Naive thymus-derived CD8-positive, alpha-beta T cell (primary cell): ENCODE measurements around the gene TEPSIN. TPM values are rescaled to one million over a fixed set of nuclear protein-coding genes. Genes with fewer than 3 reads are reported as not detected.

ENCODE experiments used
- ATAC-seq, 2 donors: fragments of 150-1000 bp; cut with Tn5 transposase in 1 of 2; sonication (Bioruptor Pico), chemical (Tn5 transposase) in 1 of 2; 1 replicate in 1 of 2; 2 replicates in 1 of 2; pipeline ENCODE4 v1.10.0; 2021; ENCODE audit warnings: mild to moderate bottlenecking in 2 of 2, moderate library complexity in 2 of 2
- POLR2A ChIA-PET: fragments of 350-600 bp; sonication (Branson Sonifier 250); formaldehyde crosslinking; loops from one replicate; lab custom pipeline; 2021; ENCODE audit warnings: antibody characterized with exemption; lab: Charles Lee
- DNase-seq, 10 donors: peaks; one replicate each; pipeline versions ENCODE4 v3.0.0 to v3.0.0-alpha.2; 2020 to 2022
- H3K27ac Mint-ChIP-seq, 10 donors: one replicate each; pipeline ENCODE4 v1.8.0; 2020 to 2022; ENCODE audit warnings: mild to moderate bottlenecking in 10 of 10, mixed read lengths in 10 of 10, moderate library complexity in 4 of 10, inconsistent platforms in 1 of 10
- H3K27me3 Mint-ChIP-seq, 5 donors: one replicate each; pipeline ENCODE4 v1.8.0; 2021 to 2022; ENCODE audit warnings: mixed read lengths in 5 of 5
- H3K36me3 Mint-ChIP-seq, 3 donors: one replicate each; pipeline ENCODE4 v1.8.0; 2020 to 2022; ENCODE audit warnings: mixed read lengths in 3 of 3, mild to moderate bottlenecking in 2 of 3, inconsistent platforms in 1 of 3
- H3K4me1 Mint-ChIP-seq, 4 donors: one replicate each; pipeline ENCODE4 v1.8.0; 2021 to 2022; ENCODE audit warnings: mixed read lengths in 4 of 4
- H3K4me3 Mint-ChIP-seq, 10 donors: one replicate each; pipeline ENCODE4 v1.8.0; 2020 to 2022; ENCODE audit warnings: mild to moderate bottlenecking in 10 of 10, mixed read lengths in 10 of 10, moderate library complexity in 6 of 10, inconsistent platforms in 1 of 10
- H3K9me3 Mint-ChIP-seq, 9 donors: one replicate each; pipeline ENCODE4 v1.8.0; 2020 to 2022; ENCODE audit warnings: mixed read lengths in 9 of 9, mild to moderate bottlenecking in 3 of 9, inconsistent platforms in 1 of 9, moderate library complexity in 1 of 9
- polyA plus RNA-seq, 3 donors: library from polyadenylated mRNA; unstranded; fragments of 300-500 nt; fragmentation: Illumina TruSeq; gene quantifications; one replicate each; pipeline ENCODE4 v1.2.3, GENCODE V29; 2021
- total RNA-seq, 8 experiments: library from RNA in 2 of 8; stranded (reverse) in 2 of 8; gene quantifications; one replicate each; pipeline ENCODE4 v1.2.3 and lab custom pipeline; 2021 to 2026

TEPSIN gene
- total and polyA plus RNA-seq, 5 experiments from 2014 or later = 2.7 to 136 (median 2.8) TPM

GRCh38 chr17:81188491-81188840, 50.4 kb downstream of the TEPSIN start:
- H3K9me3 Mint-ChIP-seq = no peaks in the 10 kb centered on the region
- POLR2A ChIA-PET = no interaction called here

DNA sequence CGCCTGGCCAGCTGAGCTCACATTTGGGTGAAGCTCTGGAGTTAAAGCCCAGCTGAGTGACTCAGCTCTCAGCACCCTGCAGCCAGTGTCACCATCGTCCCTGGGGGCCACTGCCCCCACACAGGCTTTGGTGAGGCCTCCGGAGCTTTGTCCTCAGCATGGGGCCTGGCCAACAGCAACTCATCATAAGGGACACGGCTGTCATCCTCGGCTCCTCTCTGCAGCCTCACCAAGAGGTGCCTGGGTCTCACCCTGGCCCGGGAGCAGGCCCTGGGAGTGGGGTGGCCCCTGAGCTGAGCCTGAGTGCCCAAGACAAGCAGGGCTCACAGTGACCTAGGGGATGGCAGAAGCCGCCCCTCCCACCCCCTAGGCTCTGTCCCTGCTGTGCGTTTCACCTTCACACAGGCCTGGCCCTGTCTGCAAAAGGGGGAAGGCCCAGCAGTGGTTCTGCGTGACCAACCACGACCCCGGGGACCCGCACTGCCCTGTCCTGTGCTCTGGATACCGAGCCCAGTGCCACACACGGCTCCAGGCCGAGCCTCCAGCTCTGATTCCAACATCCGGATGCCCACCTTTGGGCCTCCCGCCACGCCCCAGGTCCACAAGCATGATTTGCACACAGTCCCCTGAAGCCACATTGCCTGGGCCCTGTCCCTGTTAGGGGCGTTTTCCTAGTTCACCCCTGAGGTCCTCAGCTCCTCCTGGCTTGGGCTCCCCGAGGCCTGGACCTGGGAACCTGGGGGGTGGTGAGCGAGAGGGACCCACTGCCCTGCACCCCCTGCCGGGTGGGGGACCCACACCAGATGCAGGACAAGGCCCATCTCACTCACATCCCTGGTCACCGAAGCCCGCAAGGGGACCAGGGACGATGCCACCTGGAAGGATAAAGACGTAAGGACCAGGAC, 51.0 kb downstream of the TEPSIN start:
- POLR2A ChIA-PET = no interaction called here
- DNase-seq (no peak), ATAC-seq (no peak)
- peaks cover 0 to 2% (median 0%) of the 10 kb centered on the region in 4 donors for H3K4me1 Mint-ChIP-seq
- H3K36me3 Mint-ChIP-seq = no peaks in the 10 kb centered on the region
- no peak overlapping the region for H3K27ac Mint-ChIP-seq
- H3K27me3 Mint-ChIP-seq = peaks cover 0 to 2% (median 2%) of the 10 kb centered on the region in 5 donors
- H3K9me3 Mint-ChIP-seq = no peaks in the 10 kb centered on the region
- H3K4me3 Mint-ChIP-seq = no peak overlapping the region

More at GRCh38 chr17:81188491-81188840, 50.4 kb downstream of the TEPSIN start:
- DNase-seq = no peak
- Mint-ChIP-seq H3K27me3 (peaks cover 0 to 2% (median 0%) of the 10 kb centered on the region in 5 donors), H3K4me3 (no peak overlapping the region), H3K36me3 (no peaks in the 10 kb centered on the region), H3K4me1 (peaks cover 0 to 2% (median 0%) of the 10 kb centered on the region in 4 donors), H3K27ac (no peak overlapping the region)
- no peak for ATAC-seq

GRCh38 chr17:81187120-81187519, 51.7 kb downstream of the TEPSIN start:
- H3K27me3 Mint-ChIP-seq = peaks cover 0 to 4% (median 2%) of the 10 kb centered on the region in 5 donors
- peaks cover 0 to 2% (median 0%) of the 10 kb centered on the region in 4 donors for H3K4me1 Mint-ChIP-seq
- H3K9me3 Mint-ChIP-seq = no peaks in the 10 kb centered on the region
- H3K27ac Mint-ChIP-seq = no peak overlapping the region
- no peak for DNase-seq
- ATAC-seq = no peak
- POLR2A ChIA-PET = no interaction called here
- no peaks in the 10 kb centered on the region for H3K36me3 Mint-ChIP-seq
- H3K4me3 Mint-ChIP-seq = no peak overlapping the region

DNA sequence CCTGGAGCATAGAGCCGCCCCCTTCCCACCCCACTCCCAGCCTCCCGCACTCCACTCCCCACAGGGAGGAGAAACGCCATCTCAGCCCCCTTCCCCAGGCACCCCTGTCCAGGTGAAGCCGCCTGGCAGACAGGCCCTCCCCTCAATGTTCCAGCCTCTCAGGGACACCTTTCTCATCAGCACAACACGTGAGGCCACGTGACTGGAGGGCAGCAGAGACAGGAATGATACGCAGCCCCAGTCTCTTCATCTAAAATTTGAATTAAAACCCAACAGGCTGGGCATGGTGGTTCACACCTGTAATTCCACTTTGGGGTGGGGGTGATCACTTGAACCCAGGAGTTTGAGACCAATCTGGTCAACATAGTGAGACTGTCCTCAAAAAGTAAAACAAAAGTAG, 52.7 kb downstream of the TEPSIN start:
- Mint-ChIP-seq H3K4me1 (peaks cover 0 to 2% (median 0%) of the 10 kb centered on the region in 4 donors), H3K36me3 (no peaks in the 10 kb centered on the region), H3K27ac (no peak overlapping the region), H3K9me3 (no peaks in the 10 kb centered on the region), H3K27me3 (peaks cover 0 to 4% (median 2%) of the 10 kb centered on the region in 5 donors), H3K4me3 (no peak overlapping the region)
- ATAC-seq = no peak
- POLR2A ChIA-PET = no interaction called here
- no peak for DNase-seq

GRCh38 chr17:81184555-81184954, 54.3 kb downstream of the TEPSIN start:
- DNase-seq (no peak), ATAC-seq (no peak)
- Mint-ChIP-seq H3K36me3 (no peaks in the 10 kb centered on the region), H3K4me3 (no peak overlapping the region), H3K27me3 (peaks cover 0 to 4% (median 2%) of the 10 kb centered on the region in 5 donors), H3K9me3 (no peaks in the 10 kb centered on the region), H3K27ac (no peak overlapping the region), H3K4me1 (peaks cover 0 to 2% (median 0%) of the 10 kb centered on the region in 4 donors)
- POLR2A ChIA-PET = no interaction called here

GRCh38 chr17:81183807-81184206, 55.0 kb downstream of the TEPSIN start:
- POLR2A ChIA-PET = no interaction called here
- H3K27ac Mint-ChIP-seq = no peak overlapping the region
- no peak overlapping the region for H3K4me3 Mint-ChIP-seq
- ATAC-seq = no peak
- no peaks in the 10 kb centered on the region for H3K9me3 Mint-ChIP-seq
- no peaks in the 10 kb centered on the region for H3K36me3 Mint-ChIP-seq
- no peak for DNase-seq
- H3K27me3 Mint-ChIP-seq = peaks cover 0 to 4% (median 2%) of the 10 kb centered on the region in 5 donors
- H3K4me1 Mint-ChIP-seq = no peaks in the 10 kb centered on the region

DNA sequence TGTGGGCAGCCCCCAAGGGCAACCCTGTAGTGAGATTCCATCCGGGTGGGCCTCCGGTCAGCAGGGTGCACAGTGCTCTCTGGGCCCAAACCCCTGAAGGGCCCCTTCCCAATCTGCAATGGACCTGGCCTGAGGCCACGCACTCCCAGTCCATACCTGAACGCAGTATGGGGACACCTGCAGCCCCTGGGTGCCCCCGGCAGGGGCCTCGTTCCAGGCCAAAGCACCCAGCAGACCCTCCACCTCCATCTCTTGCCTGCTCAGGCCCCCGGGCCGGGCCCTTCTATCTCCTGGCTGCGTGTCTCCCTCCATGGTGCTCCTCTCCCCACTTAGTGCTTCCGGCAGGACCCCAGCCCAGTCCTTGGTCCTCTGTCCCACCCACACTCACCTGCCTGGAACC, 55.5 kb downstream of the TEPSIN start:
- peaks cover 0 to 4% (median 2%) of the 10 kb centered on the region in 5 donors for H3K27me3 Mint-ChIP-seq
- H3K9me3 Mint-ChIP-seq = no peaks in the 10 kb centered on the region
- H3K4me1 Mint-ChIP-seq = no peaks in the 10 kb centered on the region
- no peak overlapping the region for H3K4me3 Mint-ChIP-seq
- ATAC-seq = no peak
- no peak for DNase-seq
- POLR2A ChIA-PET = no interaction called here
- H3K27ac Mint-ChIP-seq = no peak overlapping the region
- H3K36me3 Mint-ChIP-seq = no peaks in the 10 kb centered on the region

- Mint-ChIP-seq H3K4me3 (no peak overlapping the region), H3K4me1 (no peaks in the 10 kb centered on the region), H3K27ac (no peak overlapping the region), H3K27me3 (peaks cover 0 to 4% (median 2%) of the 10 kb centered on the region in 5 donors), H3K36me3 (no peaks in the 10 kb centered on the region), H3K9me3 (no peaks in the 10 kb centered on the region)
- no peak for ATAC-seq
- POLR2A ChIA-PET = no interaction called here
- no peak for DNase-seq
Measured at GRCh38 chr17:81182596-81182995, 56.3 kb downstream of the TEPSIN start.

- no peaks in the 10 kb centered on the region for H3K36me3 Mint-ChIP-seq
- peaks cover 0 to 4% (median 2%) of the 10 kb centered on the region in 5 donors for H3K27me3 Mint-ChIP-seq
- H3K27ac Mint-ChIP-seq = no peak overlapping the region
- no peak for ATAC-seq
- no peaks in the 10 kb centered on the region for H3K9me3 Mint-ChIP-seq
- no peak for DNase-seq
- no peak overlapping the region for H3K4me3 Mint-ChIP-seq
- no peaks in the 10 kb centered on the region for H3K4me1 Mint-ChIP-seq
- POLR2A ChIA-PET = no interaction called here
Measured at GRCh38 chr17:81181811-81182185, 57.1 kb downstream of the TEPSIN start.

DNA sequence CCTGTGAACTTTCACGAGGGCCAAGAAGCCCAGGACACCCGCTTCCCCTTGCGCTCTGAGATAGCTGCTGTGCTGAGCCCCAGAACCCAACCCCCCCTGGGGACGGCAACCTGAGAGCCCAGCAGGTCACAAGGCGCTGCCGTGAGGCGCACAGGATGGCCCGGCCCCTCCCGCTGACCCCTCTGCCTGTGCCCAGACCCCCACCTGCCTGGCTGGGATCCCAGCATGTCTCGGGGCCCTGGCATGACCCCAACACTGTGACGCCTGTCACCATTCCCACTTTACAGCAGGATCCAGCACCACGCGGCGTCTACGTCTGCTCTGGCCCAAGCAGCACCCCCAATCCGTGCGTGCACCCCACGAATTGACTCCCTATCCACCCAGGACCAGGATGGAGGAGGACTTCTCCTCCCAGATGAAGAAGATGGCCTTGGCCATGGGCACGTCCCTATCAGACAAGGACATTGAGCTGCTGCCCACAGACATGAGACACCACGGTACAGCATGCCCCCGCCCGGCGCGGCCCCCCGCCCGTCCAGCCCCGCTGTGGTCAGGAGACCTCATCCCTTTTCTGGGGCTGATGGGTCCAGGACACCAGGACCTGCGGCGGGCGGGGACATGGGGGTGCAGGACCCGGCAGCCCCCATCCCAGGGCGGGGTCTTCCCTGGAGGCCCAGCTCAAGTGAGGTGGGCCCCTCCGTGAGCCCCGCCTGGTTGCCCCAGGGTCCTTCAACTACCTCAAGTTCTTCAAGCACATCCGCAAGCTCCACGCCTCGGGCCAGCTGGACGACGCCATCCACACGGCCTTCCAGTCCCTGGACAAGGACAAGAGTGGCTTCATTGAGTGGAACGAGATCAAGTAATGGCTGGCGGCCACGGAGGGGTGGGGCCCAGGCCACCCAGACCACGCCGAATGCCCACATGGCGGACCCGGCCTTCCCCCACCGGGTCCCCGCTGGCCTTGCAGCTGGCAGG, 57.7 kb downstream of the TEPSIN start:
- POLR2A ChIA-PET = no interaction called here
- peaks cover 0 to 4% (median 2%) of the 10 kb centered on the region in 5 donors for H3K27me3 Mint-ChIP-seq
- H3K4me3 Mint-ChIP-seq = no peak overlapping the region
- H3K9me3 Mint-ChIP-seq = no peaks in the 10 kb centered on the region
- ATAC-seq (no peak), DNase-seq (no peak)
- no peaks in the 10 kb centered on the region for H3K4me1 Mint-ChIP-seq
- no peak overlapping the region for H3K27ac Mint-ChIP-seq
- no peaks in the 10 kb centered on the region for H3K36me3 Mint-ChIP-seq

GRCh38 chr17:81179861-81180260, 59.0 kb downstream of the TEPSIN start:
- H3K36me3 Mint-ChIP-seq = no peaks in the 10 kb centered on the region
- no peak for ATAC-seq
- POLR2A ChIA-PET = no interaction called here
- peaks cover 0 to 4% (median 2%) of the 10 kb centered on the region in 5 donors for H3K27me3 Mint-ChIP-seq
- no peak overlapping the region for H3K4me3 Mint-ChIP-seq
- H3K4me1 Mint-ChIP-seq = no peaks in the 10 kb centered on the region
- no peaks in the 10 kb centered on the region for H3K9me3 Mint-ChIP-seq
- peak in 1 of 10 donors; percentile 4 for DNase-seq
- no peak overlapping the region for H3K27ac Mint-ChIP-seq

- Mint-ChIP-seq H3K27me3 (peaks cover 0 to 4% (median 0%) of the 10 kb centered on the region in 5 donors), H3K4me3 (no peak overlapping the region), H3K4me1 (no peaks in the 10 kb centered on the region), H3K27ac (no peak overlapping the region), H3K36me3 (no peaks in the 10 kb centered on the region), H3K9me3 (no peaks in the 10 kb centered on the region)
- ATAC-seq (no peak), DNase-seq (peak in 1 of 10 donors; percentile 2)
- POLR2A ChIA-PET = no interaction called here
Measured at GRCh38 chr17:81179220-81179619, 59.6 kb downstream of the TEPSIN start.
